HG03378 (cell line): ENCODE results near the gene CES2.

Experiments used
- ATAC-seq: cut with Tn5 transposase; IDR thresholded peaks from one replicate; pipeline ENCODE4 v1.9.1; 2021; ENCODE audit warnings: mild to moderate bottlenecking, moderate library complexity; ENCODE audit not compliant: unreplicated experiment

Gene CES2

GRCh38 chr16:66918803-66919568 is 16.3 kb upstream of the CES2 start, which contains the start of gene CDH16:
Gene CDH16 (minus strand): TSS chr16:66918885. CDS start chr16:66918065, 820 bp downstream.
- no peak for ATAC-seq

- no peak for ATAC-seq
Observed at GRCh38 chr16:66919569-66920298, 15.6 kb upstream of the CES2 start.

GRCh38 chr16:66920299-66920590 is 15.1 kb upstream of the CES2 start:
- no peak for ATAC-seq

- no peak for ATAC-seq
Observed at GRCh38 chr16:66920924-66921680, 14.2 kb upstream of the CES2 start.

GRCh38 chr16:66921729-66922450 is 13.4 kb upstream of the CES2 start:
- ATAC-seq, result no peak

GRCh38 chr16:66923247-66923731 is 12.0 kb upstream of the CES2 start:
- no peak for ATAC-seq

- no peak for ATAC-seq
Observed at GRCh38 chr16:66923866-66924265, 11.4 kb upstream of the CES2 start.

GRCh38 chr16:66924527-66925321 is 10.6 kb upstream of the CES2 start:
- no peak for ATAC-seq

- ATAC-seq, result no peak
Observed at GRCh38 chr16:66925322-66925840, 9.9 kb upstream of the CES2 start, which contains the start of gene RRAD. Gene RRAD (minus strand): TSS chr16:66925535. CDS start chr16:66925179, 356 bp downstream.

- no peak for ATAC-seq
Observed at GRCh38 chr16:66926171-66926947, 9.0 kb upstream of the CES2 start.

- no peak for ATAC-seq
Observed at GRCh38 chr16:66926961-66927436, 8.3 kb upstream of the CES2 start.

GRCh38 chr16:66927918-66928649 is 7.2 kb upstream of the CES2 start:
- ATAC-seq, result no peak

GRCh38 chr16:66928702-66929388 is 6.5 kb upstream of the CES2 start:
- no peak for ATAC-seq

GRCh38 chr16:66930189-66930588 is 5.1 kb upstream of the CES2 start:
- no peak for ATAC-seq

- ATAC-seq, result no peak
Observed at GRCh38 chr16:66931665-66932064, 3.7 kb upstream of the CES2 start.

GRCh38 chr16:66932076-66932475 is 3.2 kb upstream of the CES2 start:
- ATAC-seq, result no peak

- peak; percentile 20 for ATAC-seq
Observed at GRCh38 chr16:66933776-66934137, 1.6 kb upstream of the CES2 start.
